CD14-positive monocyte (primary cell): Measurements from ENCODE around the gene HSCB. TPM values are rescaled to one million over a fixed set of nuclear protein-coding genes. Genes with fewer than 3 reads are reported as not detected.
A peak's percentile ranks its signal among the peaks of the same experiment; 100 is the strongest.

ENCODE experiments used
- DNase-seq, 3 donors: peaks; one replicate each; pipeline ENCODE4 v3.0.0-alpha.2; 2011 to 2022
- H2AFZ ChIP-seq: 2 replicates; pipeline ENCODE4 v1.6.0; 2012; ENCODE audit warnings: mild to moderate bottlenecking, low read depth, low read length, inconsistent platforms; ENCODE audit not compliant: insufficient read depth, poor library complexity, severe bottlenecking
- H3K27ac ChIP-seq, 2 donors: 1 replicate in 1 of 2; 2 replicates in 1 of 2; pipeline ENCODE4 v1.5.1; 2012 to 2013; ENCODE audit warnings: low read length in 2 of 2, control low read depth in 1 of 2, inconsistent platforms in 1 of 2, low read depth in 1 of 2, mild to moderate bottlenecking in 1 of 2
- H3K27me3 ChIP-seq, 2 donors: one replicate each; pipeline versions ENCODE4 v1.6.0 to v1.6.1; 2011 to 2013; ENCODE audit warnings: low read length in 2 of 2; ENCODE audit not compliant: control insufficient read depth in 2 of 2, insufficient read depth in 2 of 2
- H3K36me3 ChIP-seq, 2 donors: replicated peaks in 1 of 2; 1 replicate in 1 of 2; 2 replicates in 1 of 2; pipeline versions ENCODE4 v1.5.1 to v1.6.1; 2012 to 2013; ENCODE audit warnings: low read length in 2 of 2, control low read depth in 1 of 2, inconsistent platforms in 1 of 2, mild to moderate bottlenecking in 1 of 2; ENCODE audit not compliant: insufficient read depth in 2 of 2, control insufficient read depth in 1 of 2
- H3K4me1 ChIP-seq, 2 donors: 1 replicate in 1 of 2; 2 replicates in 1 of 2; pipeline versions ENCODE4 v1.5.1 to v1.6.1; 2012 to 2013; ENCODE audit warnings: low read length in 2 of 2, control low read depth in 1 of 2, inconsistent platforms in 1 of 2, mild to moderate bottlenecking in 1 of 2, moderate library complexity in 1 of 2; ENCODE audit not compliant: insufficient read depth in 2 of 2, control insufficient read depth in 1 of 2
- H3K4me2 ChIP-seq: replicated peaks from 2 replicates; pipeline ENCODE3; 2012; ENCODE audit warnings: low read length, moderate library complexity, mild to moderate bottlenecking; ENCODE audit not compliant: poor library complexity, severe bottlenecking; ENCODE audit errors: extremely low read depth
- H3K4me3 ChIP-seq, 3 experiments: fragments of 200-600 bp in 1 of 3; sonication (generic) in 1 of 3; replicated peaks in 1 of 3; 1 replicate in 2 of 3; 2 replicates in 1 of 3; pipeline ENCODE4 v1.5.1; 2011 to 2013; ENCODE audit warnings: low read length in 3 of 3, mild to moderate bottlenecking in 3 of 3, control low read depth in 2 of 3, low read depth in 2 of 3, inconsistent platforms in 1 of 3, moderate library complexity in 1 of 3
- H3K79me2 ChIP-seq: 2 replicates; pipeline ENCODE4 v1.6.0; 2012; ENCODE audit warnings: mild to moderate bottlenecking, control low read depth, inconsistent platforms, low read length, moderate library complexity; ENCODE audit not compliant: insufficient read depth
- H3K9ac ChIP-seq: 2 replicates; pipeline ENCODE4 v1.6.0; 2017; ENCODE audit warnings: low read length, mild to moderate bottlenecking; ENCODE audit not compliant: insufficient read depth, poor library complexity, severe bottlenecking
- H3K9me3 ChIP-seq, 2 donors: replicated peaks in 1 of 2; 1 replicate in 1 of 2; 2 replicates in 1 of 2; pipeline versions ENCODE4 v1.5.1 to v1.6.1; 2012 to 2013; ENCODE audit warnings: low read length in 2 of 2, control low read depth in 1 of 2; ENCODE audit not compliant: control insufficient read depth in 1 of 2, insufficient read depth in 1 of 2
- H4K20me1 ChIP-seq: 2 replicates; pipeline ENCODE4 v1.6.0; 2012; ENCODE audit warnings: mild to moderate bottlenecking, low read length, control low read depth, moderate library complexity; ENCODE audit not compliant: insufficient read depth
- H3K27ac Mint-ChIP-seq, 7 donors: one replicate each; pipeline ENCODE4 v1.8.0; 2020; ENCODE audit warnings: mild to moderate bottlenecking in 7 of 7, mixed read lengths in 7 of 7, moderate library complexity in 6 of 7, inconsistent platforms in 2 of 7
- H3K27me3 Mint-ChIP-seq, 3 donors: one replicate each; pipeline ENCODE4 v1.8.0; 2021 to 2022; ENCODE audit warnings: low read depth in 3 of 3, mild to moderate bottlenecking in 3 of 3, mixed read lengths in 3 of 3, moderate library complexity in 3 of 3, inconsistent platforms in 1 of 3
- H3K36me3 Mint-ChIP-seq, 2 donors: one replicate each; pipeline ENCODE4 v1.8.0; 2020; ENCODE audit warnings: mixed read lengths in 2 of 2, inconsistent platforms in 1 of 2, mild to moderate bottlenecking in 1 of 2
- H3K4me1 Mint-ChIP-seq: one replicate; pipeline ENCODE4 v1.8.0; 2020; ENCODE audit warnings: mild to moderate bottlenecking, mixed read lengths
- H3K4me3 Mint-ChIP-seq, 2 donors: one replicate each; pipeline ENCODE4 v1.8.0; 2020; ENCODE audit warnings: mild to moderate bottlenecking in 2 of 2, mixed read lengths in 2 of 2, moderate library complexity in 1 of 2
- H3K9me3 Mint-ChIP-seq, 7 donors: one replicate each; pipeline ENCODE4 v1.8.0; 2020 to 2022; ENCODE audit warnings: mixed read lengths in 7 of 7, mild to moderate bottlenecking in 6 of 7, moderate library complexity in 6 of 7, inconsistent platforms in 2 of 7
- CTCF ChIP-seq: fragments of 200-600 bp; IDR thresholded peaks from one replicate; pipeline ENCODE4 v1.8.0; 2022; ENCODE audit warnings: antibody characterized with exemption, mild to moderate bottlenecking
- WGBS: methylation state at CpG from one replicate; pipeline ENCODE4 v1.1.5; 2013; ENCODE audit warnings: missing lambda C conversion rate; ENCODE audit not compliant: insufficient coverage; 5-methylcytosine and 5-hydroxymethylcytosine counted together
- intact Hi-C, 2 donors: fragments of 100-400 bp; cut with micrococcal nuclease; formaldehyde crosslinking; loops; one replicate each; pipeline versions ENCODE4 v1.15.0 to v1.15.1; 2023
- polyA plus RNA-seq, 3 donors: library from polyadenylated mRNA; depleted of rRNA in 1 of 3; unstranded in 2 of 3; stranded (reverse) in 1 of 3; fragments of 300-500 nt in 2 of 3; fragments of >200 nt in 1 of 3; fragmentation: Illumina TruSeq in 2 of 3; gene quantifications; 1 replicate in 2 of 3; 2 replicates in 1 of 3; pipeline ENCODE4 v1.2.3, GENCODE V29; 2012 to 2021

The HSCB gene
- polyA plus RNA-seq, 3 donors, result 10.1 to 13.2 (median 10.3) TPM

- H3K9me3 Mint-ChIP-seq, result peaks cover 0 to 2% (median 0%) of the 10 kb centered on the region in 7 donors
- H3K79me2 ChIP-seq, result no peaks in the 10 kb centered on the region
- H3K36me3 Mint-ChIP-seq, result peaks cover 37 to 70% of the 10 kb centered on the region in 2 donors
- H3K9me3 ChIP-seq, result no peaks in the 10 kb centered on the region
- no CpG with 5 or more reads among the region's 3 CpGs for WGBS
- no peaks in the 10 kb centered on the region for H3K27me3 ChIP-seq
- no peak overlapping the region for H3K4me3 Mint-ChIP-seq
- H3K27me3 Mint-ChIP-seq, result peaks cover 0 to 3% (median 0%) of the 10 kb centered on the region in 3 donors
- H3K4me1 ChIP-seq, result no peaks in the 10 kb centered on the region
- no peak overlapping the region for H3K9ac ChIP-seq
- H3K4me3 ChIP-seq, result no peak overlapping the region
- no peak overlapping the region for H2AFZ ChIP-seq
- no peak for DNase-seq
- peak overlapping the region in 3 of 7 donors; percentile 17 to 85 (median 63) for H3K27ac Mint-ChIP-seq
- no peak for TF ChIP-seq CTCF
- H3K27ac ChIP-seq, result no peak overlapping the region
- H3K4me1 Mint-ChIP-seq, result peaks cover 3% of the 10 kb centered on the region
- H4K20me1 ChIP-seq, result no peaks in the 10 kb centered on the region
- intact Hi-C loops, result no loop called here
- H3K36me3 ChIP-seq, result peaks cover 21 to 52% of the 10 kb centered on the region in 2 donors
- no peak overlapping the region for H3K4me2 ChIP-seq
Observed at GRCh38 chr22:28730179-28730578, 11.7 kb upstream of the HSCB start.

GRCh38 chr22:28734393-28734792 lies 7.4 kb upstream of the HSCB start:
- H4K20me1 ChIP-seq, result no peaks in the 10 kb centered on the region
- peaks cover 39% of the 10 kb centered on the region for H3K79me2 ChIP-seq
- H3K27ac ChIP-seq, result no peak overlapping the region
- H3K9ac ChIP-seq, result no peak overlapping the region
- H3K4me1 Mint-ChIP-seq, result peaks cover 3% of the 10 kb centered on the region
- WGBS, result 100% methylated on average over 2 of the region's 6 CpGs
- peak overlapping the region in 3 of 7 donors; percentile 27 to 49 (median 47) for H3K27ac Mint-ChIP-seq
- no peaks in the 10 kb centered on the region for H3K27me3 ChIP-seq
- no peak overlapping the region for H3K4me3 ChIP-seq
- H3K4me3 Mint-ChIP-seq, result no peak overlapping the region
- no peaks in the 10 kb centered on the region for H3K9me3 ChIP-seq
- peaks cover 14 to 36% of the 10 kb centered on the region in 2 donors for H3K36me3 ChIP-seq
- no peak for DNase-seq
- no peaks in the 10 kb centered on the region for H3K9me3 Mint-ChIP-seq
- intact Hi-C loops, result no loop called here
- peaks cover 17 to 57% of the 10 kb centered on the region in 2 donors for H3K36me3 Mint-ChIP-seq
- TF ChIP-seq CTCF, result no peak
- no peak overlapping the region for H2AFZ ChIP-seq
- no peak overlapping the region for H3K4me2 ChIP-seq
- H3K4me1 ChIP-seq, result no peaks in the 10 kb centered on the region
- no peaks in the 10 kb centered on the region for H3K27me3 Mint-ChIP-seq
